ENCODE data around the gene NKIRAS2. TPM values are rescaled to one million over a fixed set of nuclear protein-coding genes. Genes with fewer than 3 reads are reported as not detected.

The NKIRAS2 gene
- total and polyA plus RNA-seq, 7 experiments from 2014 or later = 14.3 to 30.5 (median 22.0) TPM

DNA sequence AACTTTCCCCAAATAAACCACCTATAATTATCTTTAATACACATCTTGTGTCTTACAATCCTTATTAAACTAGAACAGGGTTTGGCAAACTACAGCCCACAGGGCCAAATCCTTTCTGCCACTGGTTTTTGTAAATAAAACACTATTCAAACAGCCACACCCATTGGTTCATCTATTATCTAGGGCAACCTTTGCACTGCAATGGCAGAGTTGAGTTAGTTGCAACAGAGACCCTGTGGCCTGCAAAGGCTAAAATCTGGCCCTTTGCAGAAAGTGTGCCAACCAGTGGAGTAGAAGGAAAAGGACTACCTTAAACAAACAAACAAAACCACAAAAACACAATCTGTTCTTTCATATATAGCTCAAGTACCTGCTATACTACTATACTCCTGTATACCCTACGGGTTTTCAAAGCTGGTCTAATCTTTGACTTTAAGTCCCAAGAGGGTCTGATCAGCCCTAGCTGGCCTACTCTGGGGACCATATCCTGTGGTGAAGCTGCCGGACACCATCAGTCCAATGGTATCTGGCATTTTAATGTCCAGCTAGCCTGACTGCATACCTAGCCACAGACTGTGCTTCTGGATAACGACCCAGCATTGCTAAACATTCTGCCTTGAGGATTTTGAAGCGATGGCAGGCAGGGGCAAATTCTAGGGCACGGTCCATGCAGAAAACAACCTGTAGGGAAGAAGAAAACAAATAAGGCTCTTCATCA lies 30.0 kb upstream of the NKIRAS2 start:
- no peaks in the 10 kb centered on the region for H3K9me3 Mint-ChIP-seq
- Histone ChIP-seq H3K36me3 (ENCODE audit: control insufficient read depth in 2 of 3, insufficient read depth in 3 of 3, low read length in 3 of 3) (peaks cover 28 to 94% (median 33%) of the 10 kb centered on the region in 3 experiments), H3K27me3 (ENCODE audit: control insufficient read depth in 2 of 2, insufficient read depth in 2 of 2, low read length in 2 of 2) (no peaks in the 10 kb centered on the region), H3K9me3 (ENCODE audit: control insufficient read depth in 2 of 3, low read length in 3 of 3) (no peaks in the 10 kb centered on the region), H3K4me3 (ENCODE audit: low read length) (no peak overlapping the region), H3K27ac (ENCODE audit: low read depth, low read length) (no peak overlapping the region), H3K4me1 (ENCODE audit: control insufficient read depth in 2 of 2, insufficient read depth in 2 of 2, low read length in 2 of 2) (no peaks in the 10 kb centered on the region)
- peaks cover 0 to 7% (median 0%) of the 10 kb centered on the region in 7 donors for H3K4me1 Mint-ChIP-seq
- peaks cover 3 to 52% (median 18%) of the 10 kb centered on the region in 5 donors for H3K36me3 Mint-ChIP-seq
- CTCF ChIA-PET = interaction anchor here (0.6 to 1.4 kb wide), 2 partner anchors 30 to 138 kb away, joined by 3 read pairs; partner anchors contain the start of gene NKIRAS2
- intact Hi-C loops (cut with micrococcal nuclease) = no loop called here
- H3K27ac Mint-ChIP-seq = peak overlapping the region in 1 of 9 donors; percentile 36
- DNase-seq (no peak), ATAC-seq (no peak)
- POLR2A ChIA-PET = interaction anchor here (1.1 kb wide), 1 partner anchor 23 kb away, joined by 3 read pairs; no protein-coding TSS in a partner anchor
- no peak overlapping the region for H3K4me3 Mint-ChIP-seq
- no peaks in the 10 kb centered on the region for H3K27me3 Mint-ChIP-seq

DNA sequence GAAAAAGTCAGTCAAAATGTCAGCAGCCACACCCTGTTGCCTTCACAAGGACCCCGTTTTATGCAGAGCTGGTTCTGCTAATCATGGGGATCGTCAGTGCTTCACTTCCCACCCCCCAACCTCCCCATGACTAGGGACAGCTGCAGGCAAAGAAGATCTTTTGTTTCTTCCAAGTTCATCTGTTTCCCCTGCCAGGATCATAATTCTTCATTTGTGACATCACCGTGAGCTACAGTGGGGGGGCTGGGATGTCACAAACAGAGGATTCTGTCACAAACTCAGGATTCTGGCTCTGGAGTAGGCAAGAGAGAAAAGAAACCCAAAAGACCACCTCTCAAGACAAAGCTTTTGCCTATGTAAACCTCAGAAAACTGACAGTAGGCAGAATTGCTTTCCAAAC lies 27.3 kb upstream of the NKIRAS2 start:
- H3K4me1 ChIP-seq (ENCODE audit: control insufficient read depth in 2 of 2, insufficient read depth in 2 of 2, low read length in 2 of 2) = no peaks in the 10 kb centered on the region
- Mint-ChIP-seq H3K4me1 (peaks cover 0 to 7% (median 0%) of the 10 kb centered on the region in 7 donors), H3K9me3 (no peaks in the 10 kb centered on the region), H3K27ac (no peak overlapping the region), H3K27me3 (no peaks in the 10 kb centered on the region), H3K4me3 (no peak overlapping the region), H3K36me3 (peaks cover 8 to 52% (median 24%) of the 10 kb centered on the region in 5 donors)
- H3K9me3 ChIP-seq (ENCODE audit: control insufficient read depth in 2 of 3, low read length in 3 of 3) = no peaks in the 10 kb centered on the region
- no peak overlapping the region for H3K4me3 ChIP-seq (ENCODE audit: low read length)
- no peak overlapping the region for H3K27ac ChIP-seq (ENCODE audit: low read depth, low read length)
- intact Hi-C loops (cut with micrococcal nuclease) = no loop called here
- peaks cover 29 to 94% (median 32%) of the 10 kb centered on the region in 3 experiments for H3K36me3 ChIP-seq (ENCODE audit: control insufficient read depth in 2 of 3, insufficient read depth in 3 of 3, low read length in 3 of 3)
- ATAC-seq = no peak
- H3K27me3 ChIP-seq (ENCODE audit: control insufficient read depth in 2 of 2, insufficient read depth in 2 of 2, low read length in 2 of 2) = no peaks in the 10 kb centered on the region
- CTCF ChIA-PET = no interaction called here
- no peak for DNase-seq
- POLR2A ChIA-PET = no interaction called here

DNA sequence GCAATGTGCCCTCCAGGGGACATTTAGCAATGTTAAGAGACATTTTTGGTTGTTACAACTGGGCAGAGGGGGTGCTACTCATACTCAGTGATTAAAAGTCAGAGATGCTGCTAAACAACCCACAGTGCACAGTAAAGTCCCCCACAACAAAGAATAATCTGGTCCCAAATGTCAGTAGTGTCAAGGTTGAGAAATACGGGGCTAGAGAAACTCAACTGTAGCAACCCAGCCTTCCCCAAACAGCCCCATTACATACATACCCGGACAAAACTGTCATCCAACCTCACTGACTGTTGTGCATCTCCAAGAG lies 23.1 kb upstream of the NKIRAS2 start:
- ChIA-PET CTCF (interaction anchor here (0.9 kb wide), 1 partner anchor 10 kb away, joined by 4 read pairs; no protein-coding TSS in a partner anchor), POLR2A (interaction anchor here (1.6 kb wide), 1 partner anchor 23 kb away, joined by 6 read pairs; the partner anchor contains the start of gene NKIRAS2)
- Histone ChIP-seq H3K27ac (ENCODE audit: low read depth, low read length) (no peak overlapping the region), H3K27me3 (ENCODE audit: control insufficient read depth in 2 of 2, insufficient read depth in 2 of 2, low read length in 2 of 2) (no peaks in the 10 kb centered on the region), H3K4me1 (ENCODE audit: control insufficient read depth in 2 of 2, insufficient read depth in 2 of 2, low read length in 2 of 2) (no peaks in the 10 kb centered on the region), H3K36me3 (ENCODE audit: control insufficient read depth in 2 of 3, insufficient read depth in 3 of 3, low read length in 3 of 3) (peaks cover 13 to 93% (median 29%) of the 10 kb centered on the region in 3 experiments), H3K9me3 (ENCODE audit: control insufficient read depth in 2 of 3, low read length in 3 of 3) (no peaks in the 10 kb centered on the region), H3K4me3 (ENCODE audit: low read length) (no peak overlapping the region)
- H3K27ac Mint-ChIP-seq = peak overlapping the region in 1 of 9 donors; percentile 53
- intact Hi-C loops (cut with micrococcal nuclease) = no loop called here
- DNase-seq (no peak), ATAC-seq (no peak)
- H3K4me1 Mint-ChIP-seq = peaks cover 0 to 11% (median 0%) of the 10 kb centered on the region in 7 donors
- no peak overlapping the region for H3K4me3 Mint-ChIP-seq
- no peaks in the 10 kb centered on the region for H3K27me3 Mint-ChIP-seq
- peaks cover 4 to 36% (median 27%) of the 10 kb centered on the region in 5 donors for H3K36me3 Mint-ChIP-seq
- no peaks in the 10 kb centered on the region for H3K9me3 Mint-ChIP-seq

DNA sequence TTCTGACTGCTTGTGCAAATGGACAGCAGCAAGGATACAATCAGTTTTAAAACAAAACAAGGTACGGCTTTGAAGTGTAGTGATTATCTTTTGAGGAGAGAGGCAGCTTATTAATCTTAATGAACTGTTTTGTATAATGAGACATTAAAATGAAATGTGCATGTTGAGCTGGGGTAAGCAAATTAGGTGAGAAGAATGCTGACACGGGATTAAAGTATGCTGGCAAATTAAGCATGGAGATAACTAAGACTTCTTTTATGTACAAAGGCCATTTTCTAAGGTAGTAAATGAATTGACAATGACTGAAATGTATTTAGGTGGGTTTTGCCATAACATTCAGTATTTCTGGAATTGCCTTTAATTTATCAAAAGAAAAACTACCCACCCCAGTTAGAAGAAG lies 21.4 kb upstream of the NKIRAS2 start:
- Mint-ChIP-seq H3K9me3 (no peaks in the 10 kb centered on the region), H3K4me3 (no peak overlapping the region), H3K27me3 (no peaks in the 10 kb centered on the region), H3K27ac (peak overlapping the region in 1 of 9 donors; percentile 4), H3K36me3 (peaks cover 4 to 37% (median 20%) of the 10 kb centered on the region in 5 donors), H3K4me1 (peaks cover 0 to 24% (median 11%) of the 10 kb centered on the region in 7 donors)
- ChIA-PET POLR2A (no interaction called here), CTCF (no interaction called here)
- no peaks in the 10 kb centered on the region for H3K27me3 ChIP-seq (ENCODE audit: control insufficient read depth in 2 of 2, insufficient read depth in 2 of 2, low read length in 2 of 2)
- no peak overlapping the region for H3K27ac ChIP-seq (ENCODE audit: low read depth, low read length)
- ATAC-seq = no peak
- intact Hi-C loops (cut with micrococcal nuclease) = no loop called here
- H3K4me1 ChIP-seq (ENCODE audit: control insufficient read depth in 2 of 2, insufficient read depth in 2 of 2, low read length in 2 of 2) = no peaks in the 10 kb centered on the region
- no peak for DNase-seq
- H3K9me3 ChIP-seq (ENCODE audit: control insufficient read depth in 2 of 3, low read length in 3 of 3) = no peaks in the 10 kb centered on the region
- H3K4me3 ChIP-seq (ENCODE audit: low read length) = no peak overlapping the region
- H3K36me3 ChIP-seq (ENCODE audit: control insufficient read depth in 2 of 3, insufficient read depth in 3 of 3, low read length in 3 of 3) = peaks cover 13 to 93% (median 34%) of the 10 kb centered on the region in 3 experiments

DNA sequence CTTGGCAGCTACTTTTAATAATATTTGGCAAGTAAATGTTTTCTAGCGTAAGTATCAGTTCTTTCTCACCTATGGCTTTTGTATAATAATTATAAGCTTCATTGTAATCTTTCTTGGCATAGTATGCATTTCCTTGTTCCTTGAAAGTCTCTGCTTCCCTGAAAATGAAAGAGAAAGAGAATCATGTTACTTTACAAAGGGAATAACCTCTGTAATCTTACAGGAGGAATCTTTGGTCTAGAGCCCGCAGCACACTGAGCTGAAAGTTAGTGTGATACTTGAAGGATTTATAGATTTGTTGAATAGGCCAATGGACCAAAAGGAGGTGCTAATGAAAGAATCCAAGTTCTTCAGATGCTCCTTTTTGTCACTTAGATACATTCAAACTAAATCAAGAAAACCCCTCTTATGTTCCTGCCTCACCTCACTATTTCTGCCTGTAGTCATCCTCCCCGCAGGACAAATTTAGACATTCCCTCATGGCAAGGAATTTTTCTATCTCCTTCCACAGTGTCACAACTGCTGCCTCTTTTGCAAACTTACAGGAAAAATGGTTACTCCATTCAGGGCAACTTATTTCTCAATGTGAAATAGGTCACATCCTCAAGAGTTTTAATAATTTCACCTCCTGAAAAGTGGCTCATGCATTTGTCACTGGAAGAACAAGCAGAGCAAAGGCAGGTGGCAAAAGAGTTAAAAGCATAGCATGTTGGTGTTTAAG lies 19.3 kb upstream of the NKIRAS2 start:
- Histone ChIP-seq H3K4me3 (ENCODE audit: low read length) (no peak overlapping the region), H3K27ac (ENCODE audit: low read depth, low read length) (no peak overlapping the region), H3K27me3 (ENCODE audit: control insufficient read depth in 2 of 2, insufficient read depth in 2 of 2, low read length in 2 of 2) (no peaks in the 10 kb centered on the region), H3K4me1 (ENCODE audit: control insufficient read depth in 2 of 2, insufficient read depth in 2 of 2, low read length in 2 of 2) (no peaks in the 10 kb centered on the region), H3K36me3 (ENCODE audit: control insufficient read depth in 2 of 3, insufficient read depth in 3 of 3, low read length in 3 of 3) (peaks cover 13 to 75% (median 20%) of the 10 kb centered on the region in 3 experiments), H3K9me3 (ENCODE audit: control insufficient read depth in 2 of 3, low read length in 3 of 3) (no peaks in the 10 kb centered on the region)
- DNase-seq = no peak
- Mint-ChIP-seq H3K27ac (peak overlapping the region in 2 of 9 donors; percentile 9 to 37), H3K36me3 (peaks cover 4 to 32% (median 14%) of the 10 kb centered on the region in 5 donors), H3K9me3 (no peaks in the 10 kb centered on the region), H3K4me1 (peaks cover 7 to 35% (median 27%) of the 10 kb centered on the region in 7 donors), H3K4me3 (no peak overlapping the region), H3K27me3 (no peaks in the 10 kb centered on the region)
- CTCF ChIA-PET = no interaction called here
- intact Hi-C loops (cut with micrococcal nuclease) = no loop called here
- no peak for ATAC-seq
- POLR2A ChIA-PET = no interaction called here

DNA sequence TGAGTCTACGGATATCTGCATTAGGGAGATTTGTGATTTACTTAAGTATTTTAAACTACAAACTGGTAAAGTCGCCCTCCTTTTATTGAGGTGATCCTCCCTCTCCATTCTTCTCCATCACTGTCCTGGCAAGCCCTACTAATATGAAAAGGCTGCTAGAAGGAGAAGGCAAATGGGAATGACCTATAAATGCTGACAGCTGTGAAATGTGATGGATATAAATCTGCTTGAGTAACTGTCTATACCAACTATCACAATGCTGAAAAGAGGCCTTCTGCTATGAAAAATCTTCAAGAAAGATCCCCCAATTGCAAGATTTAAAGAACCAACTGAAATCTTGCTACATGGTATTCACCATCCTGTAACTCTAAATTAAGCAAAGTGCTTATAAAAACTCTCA lies 18.2 kb upstream of the NKIRAS2 start:
- DNase-seq (no peak), ATAC-seq (no peak)
- peaks cover 0 to 22% (median 10%) of the 10 kb centered on the region in 5 donors for H3K36me3 Mint-ChIP-seq
- H3K4me1 ChIP-seq (ENCODE audit: control insufficient read depth in 2 of 2, insufficient read depth in 2 of 2, low read length in 2 of 2) = no peaks in the 10 kb centered on the region
- H3K4me3 Mint-ChIP-seq = no peak overlapping the region
- no peak overlapping the region for H3K4me3 ChIP-seq (ENCODE audit: low read length)
- peaks cover 8 to 35% (median 29%) of the 10 kb centered on the region in 7 donors for H3K4me1 Mint-ChIP-seq
- H3K27me3 ChIP-seq (ENCODE audit: control insufficient read depth in 2 of 2, insufficient read depth in 2 of 2, low read length in 2 of 2) = no peaks in the 10 kb centered on the region
- peaks cover 12 to 63% (median 18%) of the 10 kb centered on the region in 3 experiments for H3K36me3 ChIP-seq (ENCODE audit: control insufficient read depth in 2 of 3, insufficient read depth in 3 of 3, low read length in 3 of 3)
- no peak overlapping the region for H3K27ac ChIP-seq (ENCODE audit: low read depth, low read length)
- H3K9me3 ChIP-seq (ENCODE audit: control insufficient read depth in 2 of 3, low read length in 3 of 3) = no peaks in the 10 kb centered on the region
- no peaks in the 10 kb centered on the region for H3K9me3 Mint-ChIP-seq
- intact Hi-C loops (cut with micrococcal nuclease) = no loop called here
- no peaks in the 10 kb centered on the region for H3K27me3 Mint-ChIP-seq
- H3K27ac Mint-ChIP-seq = no peak overlapping the region
- CTCF ChIA-PET = no interaction called here
- POLR2A ChIA-PET = interaction anchor here (1.4 kb wide), 1 partner anchor 23 kb away, joined by 3 read pairs; no protein-coding TSS in a partner anchor
